H9 (cell line): ENCODE data around the gene KCNJ16. TPM values are rescaled to one million over a fixed set of nuclear protein-coding genes. Genes with fewer than 3 reads are reported as not detected.

Experiments used
- DNase-seq: peaks from one replicate; pipeline ENCODE4 v3.0.0-alpha.2; 2017
- H2AFZ ChIP-seq: one replicate; pipeline ENCODE4 v1.6.1; 2013; ENCODE audit warnings: mild to moderate bottlenecking, low read length, control low read depth, moderate library complexity
- H2AK5ac ChIP-seq: 2 replicates; pipeline ENCODE4 v1.6.1; 2013; ENCODE audit warnings: low read length, control low read depth, mixed read lengths; ENCODE audit not compliant: insufficient read length
- H2BK120ac ChIP-seq: one replicate; pipeline ENCODE4 v1.6.1; 2013; ENCODE audit warnings: low read depth, mild to moderate bottlenecking, low read length, control low read depth, inconsistent platforms; ENCODE audit not compliant: poor library complexity, severe bottlenecking
- H2BK12ac ChIP-seq: 2 replicates; pipeline ENCODE4 v1.6.1; 2013; ENCODE audit warnings: low read length, control low read depth, mixed read lengths, low read depth; ENCODE audit not compliant: insufficient read length
- H2BK15ac ChIP-seq: 2 replicates; pipeline ENCODE4 v1.6.1; 2013; ENCODE audit warnings: low read depth, low read length, control low read depth
- H2BK20ac ChIP-seq: one replicate; pipeline ENCODE4 v1.6.1; 2013; ENCODE audit warnings: low read depth, mild to moderate bottlenecking, low read length, control low read depth, inconsistent platforms; ENCODE audit not compliant: poor library complexity, severe bottlenecking
- H2BK5ac ChIP-seq: 2 replicates; pipeline ENCODE4 v1.6.1; 2013; ENCODE audit warnings: low read length, control low read depth, mixed read lengths; ENCODE audit not compliant: insufficient read length
- H3K14ac ChIP-seq: 2 replicates; pipeline ENCODE4 v1.6.1; 2013; ENCODE audit warnings: low read length, control low read depth; ENCODE audit not compliant: insufficient read depth
- H3K18ac ChIP-seq: 2 replicates; pipeline ENCODE4 v1.6.1; 2013; ENCODE audit warnings: low read depth, mild to moderate bottlenecking, mixed read lengths, low read length, control low read depth; ENCODE audit not compliant: insufficient read length
- H3K23ac ChIP-seq: 2 replicates; pipeline ENCODE4 v1.6.1; 2013; ENCODE audit warnings: low read length, control low read depth, mixed read lengths, low read depth; ENCODE audit not compliant: insufficient read length
- H3K23me2 ChIP-seq: 2 replicates; pipeline ENCODE4 v1.6.1; 2013; ENCODE audit warnings: low read depth, mild to moderate bottlenecking, mixed read lengths, low read length, control low read depth; ENCODE audit not compliant: insufficient read length, poor library complexity, severe bottlenecking
- H3K27ac ChIP-seq: 2 replicates; pipeline ENCODE4 v1.5.1; 2013; ENCODE audit warnings: low read length, control low read depth, mixed read lengths, low read depth; ENCODE audit not compliant: insufficient read length
- H3K27me3 ChIP-seq: 2 replicates; pipeline ENCODE4 v1.6.1; 2013; ENCODE audit warnings: low read length, control low read depth, inconsistent platforms; ENCODE audit not compliant: insufficient read depth
- H3K4ac ChIP-seq: 2 replicates; pipeline ENCODE4 v1.6.1; 2013; ENCODE audit warnings: low read depth, mild to moderate bottlenecking, control low read depth, inconsistent platforms, low read length, moderate library complexity
- H3K4me1 ChIP-seq: 2 replicates; pipeline ENCODE4 v1.6.1; 2013; ENCODE audit warnings: low read length, control low read depth, inconsistent platforms; ENCODE audit not compliant: insufficient read depth
- H3K4me2 ChIP-seq: 2 replicates; pipeline ENCODE4 v1.6.1; 2013; ENCODE audit warnings: low read length, control low read depth, mixed read lengths; ENCODE audit not compliant: insufficient read length, insufficient read depth
- H3K56ac ChIP-seq: 2 replicates; pipeline ENCODE4 v1.6.1; 2013; ENCODE audit warnings: low read depth, mild to moderate bottlenecking, mixed read lengths, low read length, control low read depth; ENCODE audit not compliant: insufficient read length
- H3K79me1 ChIP-seq: 2 replicates; pipeline ENCODE4 v1.6.1; 2013; ENCODE audit warnings: low read depth, mild to moderate bottlenecking, moderate library complexity, low read length, control low read depth, inconsistent platforms; ENCODE audit not compliant: insufficient read depth, poor library complexity, severe bottlenecking
- H3K79me2 ChIP-seq: 2 replicates; pipeline ENCODE4 v1.6.1; 2013; ENCODE audit warnings: low read length, control low read depth, inconsistent platforms; ENCODE audit not compliant: insufficient read depth
- H3K9ac ChIP-seq: 2 replicates; pipeline ENCODE4 v1.6.1; 2013; ENCODE audit warnings: low read length, control low read depth, mixed read lengths; ENCODE audit not compliant: insufficient read length; ENCODE audit errors: extremely low read depth
- H3K9me3 ChIP-seq: one replicate; pipeline ENCODE4 v1.6.1; 2013; ENCODE audit warnings: low read depth, low read length, inconsistent platforms; ENCODE audit not compliant: control insufficient read depth
- H3T11ph ChIP-seq: one replicate; pipeline ENCODE4 v1.6.1; 2013; ENCODE audit warnings: mild to moderate bottlenecking, low read length, control low read depth, inconsistent platforms
- H4K20me1 ChIP-seq: one replicate; pipeline ENCODE4 v1.6.1; 2013; ENCODE audit not compliant: control insufficient read depth, insufficient read length, insufficient read depth
- H4K5ac ChIP-seq: 2 replicates; pipeline ENCODE4 v1.6.1; 2013; ENCODE audit warnings: low read depth, mild to moderate bottlenecking, mixed read lengths, low read length, control low read depth; ENCODE audit not compliant: insufficient read length
- H4K8ac ChIP-seq: replicated peaks from 2 replicates; pipeline ENCODE4 v1.6.1; 2013; ENCODE audit warnings: low read length, control low read depth, mixed read lengths, low read depth; ENCODE audit not compliant: insufficient read length
- H4K91ac ChIP-seq: 2 replicates; pipeline ENCODE4 v1.6.1; 2013; ENCODE audit warnings: low read depth, mild to moderate bottlenecking, moderate library complexity, mixed read lengths, low read length, control low read depth; ENCODE audit not compliant: insufficient read length
- H3K27ac Mint-ChIP-seq, 3 experiments: 2 replicates in 2 of 3; 3 replicates in 1 of 3; pipeline ENCODE4 v1.8.0; 2020 to 2021; ENCODE audit warnings: mixed read lengths in 3 of 3, mild to moderate bottlenecking in 1 of 3, moderate library complexity in 1 of 3
- H3K27me3 Mint-ChIP-seq: 2 replicates; pipeline ENCODE4 v1.8.0; 2021; ENCODE audit warnings: low read depth, mild to moderate bottlenecking, moderate library complexity, mixed read lengths
- H3K36me3 Mint-ChIP-seq, 3 experiments: 2 replicates in 2 of 3; 3 replicates in 1 of 3; pipeline ENCODE4 v1.8.0; 2020 to 2021; ENCODE audit warnings: low read depth in 3 of 3, mixed read lengths in 3 of 3; ENCODE audit not compliant: insufficient read depth in 1 of 3
- H3K4me1 Mint-ChIP-seq, 2 experiments: 2 replicates each; pipeline ENCODE4 v1.8.0; 2020; ENCODE audit warnings: mixed read lengths in 2 of 2
- H3K4me3 Mint-ChIP-seq, 2 experiments: 2 replicates in 1 of 2; 3 replicates in 1 of 2; pipeline ENCODE4 v1.8.0; 2020 to 2021; ENCODE audit warnings: mild to moderate bottlenecking in 2 of 2, mixed read lengths in 2 of 2, moderate library complexity in 1 of 2
- H3K9me3 Mint-ChIP-seq, 2 experiments: 2 replicates in 1 of 2; 3 replicates in 1 of 2; pipeline ENCODE4 v1.8.0; 2020; ENCODE audit warnings: mild to moderate bottlenecking in 2 of 2, mixed read lengths in 2 of 2, moderate library complexity in 1 of 2
- CTCF ChIP-seq: fragments of 200-600 bp; sonication (generic); conservative IDR thresholded peaks from 3 replicates; pipeline ENCODE4 v1.8.0; 2021; ENCODE audit warnings: antibody characterized with exemption, mild to moderate bottlenecking
- WGBS: extraction: QIAGEN DNeasy Blood & Tissue Kit; methylation state at CpG from one replicate; pipeline ENCODE4 v1.1.7; 2013; ENCODE audit warnings: missing lambda C conversion rate, low lambda C conversion rate, mixed read lengths; ENCODE audit not compliant: insufficient read length; ENCODE audit errors: extremely low coverage; 5-methylcytosine and 5-hydroxymethylcytosine counted together
- total RNA-seq: library from RNA; stranded (reverse); gene quantifications from 2 replicates; pipeline ENCODE4 v1.2.1, GENCODE V29; 2021

Gene KCNJ16
- total RNA-seq, 1 experiment from 2014 or later = not detected

- Histone ChIP-seq H3T11ph (no peak overlapping the region), H4K5ac (no peak overlapping the region), H3K4ac (no peak overlapping the region), H3K79me1 (no peaks in the 10 kb centered on the region), H3K23ac (no peak overlapping the region), H3K27ac (no peak overlapping the region), H2BK5ac (no peak overlapping the region), H3K4me2 (no peak overlapping the region), H3K27me3 (no peaks in the 10 kb centered on the region), H4K20me1 (no peaks in the 10 kb centered on the region), H2BK120ac (no peak overlapping the region), H4K91ac (no peak overlapping the region), H2AK5ac (no peak overlapping the region), H2BK12ac (no peak overlapping the region), H3K14ac (no peak overlapping the region), H2BK20ac (no peak overlapping the region), H3K18ac (no peak overlapping the region), H2AFZ (no peak overlapping the region), H3K9me3 (no peaks in the 10 kb centered on the region), H3K56ac (no peak overlapping the region), H3K4me1 (no peaks in the 10 kb centered on the region), H3K79me2 (no peaks in the 10 kb centered on the region), H3K23me2 (no peaks in the 10 kb centered on the region), H3K9ac (no peak overlapping the region), H4K8ac (no peak overlapping the region), H2BK15ac (no peak overlapping the region)
- no peak for TF ChIP-seq CTCF
- Mint-ChIP-seq H3K4me1 (peaks cover 4 to 8% of the 10 kb centered on the region in 2 experiments; a peak in 3 of 4 replicates), H3K27me3 (no peaks in the 10 kb centered on the region), H3K9me3 (peaks cover 8% of the 10 kb centered on the region in 2 experiments; a peak in 3 of 5 replicates), H3K4me3 (no peak overlapping the region), H3K27ac (no peak overlapping the region), H3K36me3 (peaks cover 0 to 11% (median 0%) of the 10 kb centered on the region in 3 experiments; a peak in 1 of 7 replicates)
- no CpG with 5 or more reads among the region's 1 CpG for WGBS
- no peak for DNase-seq
Observed at GRCh38 chr17:70119545-70119944, 44.5 kb downstream of the KCNJ16 start.
